Neural crest cell (in vitro differentiated cells): ENCODE results near the gene HOXD9. TPM values are rescaled to one million over a fixed set of nuclear protein-coding genes. Genes with fewer than 3 reads are reported as not detected.

Experiments used
- DNase-seq: peaks from one replicate; pipeline ENCODE4 v3.0.0; 2021; ENCODE audit warnings: low read depth, mixed read lengths, low spot score
- H3K27ac Mint-ChIP-seq: one replicate; pipeline ENCODE4 v1.8.0; 2021; ENCODE audit warnings: mild to moderate bottlenecking, mixed read lengths; ENCODE audit not compliant: unreplicated experiment
- H3K27me3 Mint-ChIP-seq: 2 replicates; pipeline ENCODE4 v1.8.0; 2021; ENCODE audit warnings: low read depth, mild to moderate bottlenecking, mixed read lengths
- H3K36me3 Mint-ChIP-seq: 2 replicates; pipeline ENCODE4 v1.8.0; 2021; ENCODE audit warnings: low read depth, mild to moderate bottlenecking, mixed read lengths
- H3K4me1 Mint-ChIP-seq: 2 replicates; pipeline ENCODE4 v1.8.0; 2021; ENCODE audit warnings: mixed read lengths
- H3K4me3 Mint-ChIP-seq: one replicate; pipeline ENCODE4 v1.8.0; 2021; ENCODE audit warnings: mild to moderate bottlenecking, mixed read lengths
- H3K9me3 Mint-ChIP-seq: 2 replicates; pipeline ENCODE4 v1.8.0; 2021; ENCODE audit warnings: mixed read lengths
- total RNA-seq: library from RNA; stranded (reverse); gene quantifications from 2 replicates; pipeline ENCODE4 v1.2.1, GENCODE V29; 2021
- TF ChIP-seq, protein P1 (sequence below): fragments of 200-600 bp; sonication (generic); conservative IDR thresholded peaks from 2 replicates; pipeline ENCODE4 v1.5.0; 2021; ENCODE audit warnings: antibody characterized with exemption, mild to moderate bottlenecking

HOXD9 gene
- total RNA-seq, 1 donor from 2014 or later = not detected

DNA sequence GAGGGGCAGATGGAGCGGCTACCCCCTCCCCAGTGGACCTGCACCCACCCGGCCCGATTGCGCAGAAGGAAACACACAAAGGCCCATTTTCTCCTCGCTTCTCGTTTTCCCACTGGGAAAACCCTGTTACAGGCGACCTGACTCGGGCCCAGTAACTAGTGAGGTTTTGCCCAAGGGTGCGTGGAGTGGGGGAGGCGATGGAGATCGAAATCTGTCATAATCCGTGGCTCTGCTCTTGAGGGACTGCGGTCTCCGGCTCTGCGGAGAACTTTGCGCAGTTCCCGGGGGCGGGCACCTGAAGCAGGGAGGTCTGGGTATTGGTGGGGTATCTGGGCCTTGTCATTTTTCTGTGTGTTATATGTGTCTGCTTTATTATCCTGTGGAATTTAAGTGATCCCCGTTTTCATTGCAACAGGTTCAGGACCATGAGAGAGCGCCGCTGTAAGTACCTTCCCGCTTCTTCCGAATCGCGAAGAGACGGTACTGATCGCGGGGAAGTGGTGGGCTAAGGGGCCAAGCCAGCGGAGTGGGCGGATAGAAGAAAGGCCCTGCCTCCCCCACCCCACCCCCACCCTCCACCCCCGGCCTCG lies 24.8 kb downstream of the HOXD9 start:
- TF ChIP-seq, protein P1, sequence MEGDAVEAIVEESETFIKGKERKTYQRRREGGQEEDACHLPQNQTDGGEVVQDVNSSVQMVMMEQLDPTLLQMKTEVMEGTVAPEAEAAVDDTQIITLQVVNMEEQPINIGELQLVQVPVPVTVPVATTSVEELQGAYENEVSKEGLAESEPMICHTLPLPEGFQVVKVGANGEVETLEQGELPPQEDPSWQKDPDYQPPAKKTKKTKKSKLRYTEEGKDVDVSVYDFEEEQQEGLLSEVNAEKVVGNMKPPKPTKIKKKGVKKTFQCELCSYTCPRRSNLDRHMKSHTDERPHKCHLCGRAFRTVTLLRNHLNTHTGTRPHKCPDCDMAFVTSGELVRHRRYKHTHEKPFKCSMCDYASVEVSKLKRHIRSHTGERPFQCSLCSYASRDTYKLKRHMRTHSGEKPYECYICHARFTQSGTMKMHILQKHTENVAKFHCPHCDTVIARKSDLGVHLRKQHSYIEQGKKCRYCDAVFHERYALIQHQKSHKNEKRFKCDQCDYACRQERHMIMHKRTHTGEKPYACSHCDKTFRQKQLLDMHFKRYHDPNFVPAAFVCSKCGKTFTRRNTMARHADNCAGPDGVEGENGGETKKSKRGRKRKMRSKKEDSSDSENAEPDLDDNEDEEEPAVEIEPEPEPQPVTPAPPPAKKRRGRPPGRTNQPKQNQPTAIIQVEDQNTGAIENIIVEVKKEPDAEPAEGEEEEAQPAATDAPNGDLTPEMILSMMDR = no peak
- Mint-ChIP-seq H3K27ac (no peak overlapping the region), H3K36me3 (no peaks in the 10 kb centered on the region), H3K9me3 (no peaks in the 10 kb centered on the region), H3K4me3 (no peak overlapping the region), H3K27me3 (peaks cover 99% of the 10 kb centered on the region), H3K4me1 (no peaks in the 10 kb centered on the region)
- DNase-seq = no peak

DNA sequence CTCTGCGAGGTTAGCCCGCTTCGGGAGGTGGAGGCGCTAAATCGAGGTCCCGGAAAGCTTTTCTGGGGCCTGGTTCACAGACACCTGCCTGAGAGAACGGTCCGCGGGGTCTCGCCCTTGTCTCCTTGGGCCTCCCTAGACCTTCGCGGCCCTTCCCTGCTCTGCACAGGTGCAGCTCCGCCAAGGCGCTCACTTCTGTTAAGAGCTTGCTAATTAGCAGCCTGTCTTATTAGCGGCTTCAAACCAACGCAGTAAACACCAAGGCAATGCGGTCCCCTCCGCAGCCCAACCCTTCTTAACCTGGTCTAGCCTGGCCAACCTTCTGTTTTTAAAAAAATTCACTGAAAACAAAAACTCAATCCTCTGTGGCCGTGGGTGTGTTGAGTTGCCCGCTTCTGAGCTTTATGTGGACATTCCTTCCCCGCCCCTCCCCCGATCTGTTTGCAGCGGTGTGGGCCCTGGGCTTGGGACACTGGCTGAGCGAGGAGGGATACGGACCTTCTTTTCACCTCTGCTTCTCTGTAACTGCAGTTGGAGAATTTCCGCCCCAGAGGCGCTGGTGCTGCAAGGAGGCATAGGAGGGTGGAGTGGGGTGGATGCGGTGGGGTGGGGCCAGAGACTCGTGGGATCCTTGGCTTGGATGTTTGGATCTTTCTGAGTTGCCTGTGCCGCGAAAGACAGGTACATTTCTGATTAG lies 25.4 kb downstream of the HOXD9 start:
- Mint-ChIP-seq H3K9me3 (no peaks in the 10 kb centered on the region), H3K27ac (no peak overlapping the region), H3K27me3 (peaks cover 99% of the 10 kb centered on the region), H3K36me3 (no peaks in the 10 kb centered on the region), H3K4me1 (no peaks in the 10 kb centered on the region), H3K4me3 (no peak overlapping the region)
- DNase-seq = no peak
- TF ChIP-seq, protein P1 = no peak

DNA sequence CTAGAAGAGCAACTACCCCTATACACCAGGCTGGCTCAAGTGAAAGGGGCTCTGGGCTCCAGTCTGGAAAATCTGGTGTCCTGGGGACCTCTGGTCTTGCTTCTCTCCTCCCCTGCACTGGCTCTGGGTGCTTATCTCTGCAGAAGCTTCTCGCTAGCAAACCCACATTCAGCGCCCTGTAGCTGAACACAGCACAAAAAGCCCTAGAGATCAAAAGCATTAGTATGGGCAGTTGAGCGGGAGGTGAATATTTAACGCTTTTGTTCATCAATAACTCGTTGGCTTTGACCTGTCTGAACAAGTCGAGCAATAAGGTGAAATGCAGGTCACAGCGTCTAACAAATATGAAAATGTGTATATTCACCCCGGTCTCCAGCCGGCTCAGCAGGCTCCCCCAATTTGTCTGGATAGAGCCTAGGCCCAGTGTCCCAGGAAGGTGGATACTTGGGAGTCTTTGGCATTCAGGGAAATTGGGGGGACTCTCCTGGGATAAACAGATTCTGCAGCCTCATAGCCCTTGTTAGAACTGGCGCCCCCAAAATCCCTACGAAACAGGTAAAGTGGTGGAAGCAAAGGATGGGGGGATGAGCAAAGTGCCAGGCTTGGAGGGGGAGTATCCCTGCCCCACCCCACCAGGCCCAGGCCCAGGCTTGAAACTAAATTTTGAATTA lies 26.4 kb downstream of the HOXD9 start:
- no peak overlapping the region for H3K4me3 Mint-ChIP-seq
- H3K4me1 Mint-ChIP-seq = no peaks in the 10 kb centered on the region
- no peaks in the 10 kb centered on the region for H3K36me3 Mint-ChIP-seq
- peaks cover 99% of the 10 kb centered on the region for H3K27me3 Mint-ChIP-seq
- no peaks in the 10 kb centered on the region for H3K9me3 Mint-ChIP-seq
- DNase-seq = no peak
- H3K27ac Mint-ChIP-seq = no peak overlapping the region
- TF ChIP-seq, protein P1 = no peak

DNA sequence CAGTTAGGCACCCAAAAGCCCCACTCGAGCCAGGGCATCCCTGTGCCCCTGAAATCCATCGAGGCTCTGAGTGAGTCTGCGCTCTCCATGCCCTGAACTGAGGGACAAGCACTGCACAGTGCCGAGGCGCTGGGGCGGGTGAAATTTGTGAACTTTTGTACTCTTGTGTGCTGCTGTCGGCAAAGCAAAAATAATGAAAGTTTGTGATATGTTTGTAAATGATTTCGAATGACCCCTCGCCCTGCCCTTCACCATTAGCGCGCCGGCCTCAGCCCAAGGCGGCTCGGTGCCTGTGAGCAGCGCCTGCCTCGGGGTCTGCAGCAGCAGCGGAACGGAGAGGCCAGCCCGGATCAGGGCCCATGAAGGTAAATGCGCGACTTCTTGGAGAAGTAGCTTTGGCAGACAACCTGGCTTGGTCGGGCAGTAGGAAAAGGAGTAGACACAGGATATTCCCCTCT lies 27.0 kb downstream of the HOXD9 start:
- Mint-ChIP-seq H3K4me1 (no peaks in the 10 kb centered on the region), H3K27me3 (peaks cover 99% of the 10 kb centered on the region), H3K9me3 (no peaks in the 10 kb centered on the region), H3K27ac (no peak overlapping the region), H3K4me3 (no peak overlapping the region), H3K36me3 (no peaks in the 10 kb centered on the region)
- DNase-seq = no peak
- TF ChIP-seq, protein P1 = no peak

DNA sequence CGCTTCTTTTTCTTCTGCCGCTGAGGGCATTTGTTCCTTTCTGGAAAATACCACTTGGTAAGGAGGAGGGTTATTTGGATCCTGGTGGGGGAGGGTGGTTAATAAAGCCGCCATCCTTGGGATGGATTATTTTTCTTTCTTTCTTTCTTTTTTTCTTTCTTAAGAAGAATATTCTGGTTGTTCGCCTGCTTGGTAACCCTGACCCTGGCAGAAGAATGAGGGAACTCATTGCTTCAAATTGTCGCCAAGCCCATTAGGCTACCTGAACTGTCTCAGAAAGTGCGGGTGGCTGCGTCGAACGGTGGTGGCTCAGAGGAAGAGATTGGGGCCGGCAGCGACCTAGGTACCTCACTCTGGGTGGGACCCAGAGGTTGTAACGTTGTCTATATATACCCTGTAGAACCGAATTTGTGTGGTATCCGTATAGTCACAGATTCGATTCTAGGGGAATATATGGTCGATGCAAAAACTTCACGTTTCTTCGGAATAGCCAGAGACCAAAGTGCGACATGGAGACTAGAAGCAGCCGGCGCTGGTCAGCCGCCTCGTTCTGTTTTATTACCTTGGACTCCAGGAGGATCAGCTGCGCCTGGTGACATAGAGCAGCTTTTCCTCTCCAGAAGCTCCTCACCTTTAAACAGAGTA lies 27.5 kb downstream of the HOXD9 start:
- Mint-ChIP-seq H3K36me3 (no peaks in the 10 kb centered on the region), H3K27me3 (peaks cover 99% of the 10 kb centered on the region), H3K4me3 (no peak overlapping the region), H3K9me3 (no peaks in the 10 kb centered on the region), H3K27ac (no peak overlapping the region), H3K4me1 (no peaks in the 10 kb centered on the region)
- DNase-seq = no peak
- TF ChIP-seq, protein P1 = no peak
